GM19372 (cell line): ENCODE results near the gene SKIC8.

Experiments
- ATAC-seq: cut with Tn5 transposase; IDR thresholded peaks from one replicate; pipeline ENCODE4 v1.9.1; 2021; ENCODE audit warnings: mild to moderate bottlenecking, low read depth, moderate library complexity; ENCODE audit not compliant: unreplicated experiment

SKIC8 gene

DNA sequence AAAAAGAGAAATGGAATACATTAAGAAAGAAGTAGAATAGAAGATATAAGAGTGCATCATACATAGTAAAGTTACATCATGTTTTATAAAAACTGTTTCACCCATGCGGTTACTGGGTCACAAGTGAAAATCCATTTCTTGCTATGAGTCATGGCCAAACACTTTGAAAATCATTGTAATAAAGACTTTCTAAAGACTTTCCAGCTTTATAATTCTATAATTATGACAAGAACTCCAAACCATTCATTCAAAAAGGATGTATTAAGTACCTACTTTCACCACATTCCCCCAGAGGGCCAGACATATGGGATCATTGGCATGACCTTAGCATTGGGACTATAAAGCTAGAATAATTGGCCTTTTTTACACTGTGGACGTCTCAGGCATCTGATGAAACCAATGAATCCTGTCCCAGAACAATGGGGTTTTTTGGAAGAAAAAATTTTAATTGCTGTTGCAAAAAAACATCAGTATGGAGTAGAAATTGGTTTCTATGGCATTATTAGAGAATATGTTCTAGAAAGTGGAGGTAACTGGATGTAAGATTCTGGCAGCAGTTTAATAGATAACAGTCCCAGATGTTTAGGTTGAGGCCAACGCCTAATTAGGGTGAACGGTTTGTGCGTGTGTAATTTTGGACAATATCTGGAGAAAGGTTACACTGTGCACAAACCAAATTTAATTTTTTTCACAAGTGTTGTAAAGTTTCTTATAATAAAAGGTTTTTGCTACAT is 3.3 kb upstream of the SKIC8 start:
- no peak for ATAC-seq

DNA sequence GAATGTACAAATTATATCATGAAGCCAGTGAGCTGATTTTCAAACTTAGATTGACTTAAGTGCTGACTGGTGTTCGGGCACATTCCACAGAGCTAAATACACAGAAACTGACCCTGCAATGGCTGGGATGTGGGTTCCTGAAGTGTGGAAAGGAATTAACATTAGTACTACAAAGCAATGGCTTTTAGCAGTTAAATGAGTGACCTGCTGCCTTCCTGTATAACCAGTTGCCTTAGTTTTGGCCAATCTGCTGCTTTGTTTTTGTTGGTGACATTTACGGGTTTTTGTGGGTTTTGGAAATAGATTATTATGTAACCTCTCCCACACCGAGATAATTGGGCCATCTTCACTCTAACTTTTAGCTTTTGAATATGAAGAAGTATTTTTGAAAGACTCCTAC is 2.4 kb upstream of the SKIC8 start:
- ATAC-seq = no peak

GRCh38 chr15:78301326-78301725 is 1.9 kb upstream of the SKIC8 start:
- no peak for ATAC-seq

- no peak for ATAC-seq
Observed at GRCh38 chr15:78292219-78292618, 7.2 kb downstream of the SKIC8 start.

GRCh38 chr15:78291698-78292097 is 7.7 kb downstream of the SKIC8 start:
- no peak for ATAC-seq

- ATAC-seq = no peak
Observed at GRCh38 chr15:78291052-78291451, 8.4 kb downstream of the SKIC8 start.

DNA sequence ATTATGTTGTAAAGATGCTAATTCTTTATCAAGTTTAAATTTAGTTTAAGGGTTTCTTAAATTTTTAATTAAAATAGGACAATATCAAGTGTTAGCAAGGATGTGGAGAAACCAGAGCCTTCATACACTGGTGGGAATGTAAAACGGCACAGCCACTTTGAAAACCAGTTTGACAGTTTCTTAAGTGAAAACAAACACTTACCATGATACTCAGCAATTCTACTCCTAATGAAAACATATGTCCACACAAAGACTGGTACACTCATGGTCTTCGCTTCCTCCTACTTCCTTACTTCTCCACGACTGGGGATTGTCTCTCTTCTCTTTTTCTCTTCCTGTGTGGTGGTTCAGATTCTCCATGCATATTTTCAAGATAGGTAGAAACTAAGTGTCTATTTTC is 9.2 kb downstream of the SKIC8 start:
- ATAC-seq = no peak

DNA sequence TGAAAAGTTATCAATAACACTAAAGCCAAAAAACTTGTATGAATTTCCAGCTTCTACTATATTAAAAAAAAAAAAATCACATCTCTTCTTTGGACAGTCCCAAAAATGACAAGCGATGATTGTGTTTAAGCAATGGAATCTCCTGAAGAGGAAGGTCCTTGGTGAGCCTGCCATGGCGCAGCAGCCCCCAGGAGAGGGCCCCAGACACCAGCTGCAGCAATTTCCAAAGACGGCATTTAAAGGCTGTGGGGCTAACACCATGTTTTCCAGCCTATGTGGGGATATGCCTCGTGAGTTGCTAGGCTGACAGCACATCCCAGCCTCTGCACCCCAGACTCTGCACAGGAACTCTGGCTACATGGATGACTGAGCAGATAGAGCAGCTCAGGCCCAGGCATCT is 14.7 kb downstream of the SKIC8 start:
- ATAC-seq = no peak

DNA sequence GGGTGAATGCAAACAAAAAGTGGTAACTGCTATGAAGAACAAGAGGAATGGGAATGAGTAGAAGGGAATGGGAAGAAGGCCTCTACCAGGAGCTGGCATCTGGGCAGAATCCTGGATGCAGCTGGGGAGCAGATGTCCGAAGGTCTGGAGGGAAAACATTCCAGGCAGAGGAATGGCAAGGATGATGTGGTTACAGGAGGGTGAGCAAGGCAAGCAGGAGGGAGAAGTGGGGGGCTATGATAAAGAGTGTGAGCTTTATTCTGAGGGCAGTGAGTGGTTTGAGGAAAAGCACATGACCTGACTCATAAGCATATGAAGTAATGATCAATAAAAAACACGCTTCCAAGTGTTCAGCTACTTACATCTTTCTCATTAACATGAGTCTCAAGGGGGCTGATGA is 17.1 kb downstream of the SKIC8 start:
- no peak for ATAC-seq

DNA sequence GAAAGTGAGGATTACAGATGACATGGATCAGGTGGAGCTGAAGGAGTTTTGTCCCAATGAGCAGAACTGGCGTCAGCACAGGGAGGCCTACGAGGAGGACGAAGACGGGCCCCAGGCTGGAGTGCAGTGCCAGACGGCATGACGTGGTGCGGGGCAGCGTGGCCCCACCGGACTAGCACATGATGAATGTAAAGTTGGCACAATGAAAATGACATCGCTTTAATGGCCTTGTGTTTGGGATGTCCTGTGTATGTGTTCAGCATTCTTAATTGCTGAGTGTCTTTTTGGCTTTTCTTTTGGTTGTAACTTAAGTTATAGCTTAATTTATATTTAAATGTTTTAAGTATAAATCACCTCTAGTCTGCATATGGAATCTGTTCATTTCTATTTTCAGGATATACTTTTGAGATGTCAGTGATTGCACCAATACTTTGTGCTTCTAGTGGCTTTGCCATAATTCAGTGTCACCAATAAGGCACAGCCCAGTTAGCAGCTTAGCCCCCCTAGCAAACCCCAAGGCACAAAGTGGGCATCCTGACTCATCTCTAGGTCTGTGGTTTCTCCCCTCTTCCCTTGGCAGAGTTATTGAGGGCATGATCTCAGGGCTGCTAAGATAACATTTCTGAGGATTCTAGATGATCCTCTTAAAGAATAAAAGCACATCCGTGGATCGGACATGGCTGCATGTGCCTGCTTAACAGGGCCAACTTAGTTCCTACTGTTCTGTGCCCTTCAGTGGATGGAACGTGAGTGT is 18.9 kb downstream of the SKIC8 start:
- no peak for ATAC-seq

DNA sequence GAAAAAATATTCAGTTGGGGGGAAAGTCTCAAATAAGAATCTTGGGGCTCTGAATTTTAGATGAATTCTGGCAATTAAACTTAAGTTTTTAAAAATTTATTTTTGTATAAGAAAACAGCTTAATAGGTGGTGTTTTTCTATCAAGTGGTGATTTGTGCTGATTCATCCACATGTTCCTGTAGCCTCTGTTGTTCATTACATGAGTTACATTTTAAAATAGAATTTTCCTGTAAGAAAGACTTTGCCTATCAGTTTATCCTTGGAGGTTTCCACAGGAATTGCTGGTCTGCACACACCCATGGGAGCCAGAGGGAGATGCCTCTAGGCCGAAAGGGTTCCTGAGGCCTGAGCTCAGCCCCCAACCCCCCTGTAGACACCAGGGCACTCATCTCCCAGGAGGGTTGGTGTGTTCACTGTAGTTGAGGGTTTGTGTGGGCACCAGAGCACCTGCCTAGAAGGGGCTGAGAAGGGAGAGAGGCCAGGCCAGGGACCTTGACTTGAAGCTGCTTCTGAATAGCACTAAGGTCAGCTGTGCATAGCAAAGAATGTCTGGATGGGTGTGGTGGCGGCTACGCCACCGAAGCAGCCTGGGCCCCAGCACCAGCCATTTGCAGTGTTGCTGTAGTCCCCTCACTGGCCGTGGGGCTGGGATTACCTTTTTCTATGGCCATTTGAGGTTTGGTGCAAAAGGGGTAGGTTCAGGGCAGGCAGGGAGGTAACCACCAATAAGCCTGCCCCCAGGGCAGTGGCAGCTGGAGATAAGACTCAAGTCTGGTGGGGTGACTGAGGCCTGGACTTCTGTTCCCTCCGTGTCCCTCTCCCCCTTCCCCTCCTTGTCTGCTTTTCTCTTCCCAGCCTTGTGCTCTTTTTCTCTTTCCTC is 23.1 kb downstream of the SKIC8 start:
- ATAC-seq = no peak

GRCh38 chr15:78274994-78275393 is 24.4 kb downstream of the SKIC8 start:
- no peak for ATAC-seq

- no peak for ATAC-seq
Observed at GRCh38 chr15:78272776-78273175, 26.6 kb downstream of the SKIC8 start.

DNA sequence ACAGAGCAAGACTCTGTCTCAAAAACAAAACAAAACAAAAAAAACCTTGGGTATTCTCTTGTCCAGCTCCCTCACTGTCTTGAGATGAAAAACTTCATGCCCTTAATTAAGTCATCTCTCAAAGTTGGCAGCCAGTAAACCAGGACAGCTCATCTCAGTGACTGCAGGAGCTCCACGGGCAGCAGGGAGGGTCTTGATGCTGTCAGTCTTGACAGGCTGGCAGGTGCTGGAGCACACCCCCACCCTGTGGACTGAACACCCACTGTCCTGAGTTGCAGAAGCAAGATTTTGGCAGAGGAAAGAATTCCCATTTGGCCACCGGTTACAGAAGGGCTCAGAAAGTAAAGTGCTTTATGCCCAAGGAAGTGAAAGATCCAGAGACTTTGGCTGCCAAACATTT is 27.1 kb downstream of the SKIC8 start:
- ATAC-seq = no peak

DNA sequence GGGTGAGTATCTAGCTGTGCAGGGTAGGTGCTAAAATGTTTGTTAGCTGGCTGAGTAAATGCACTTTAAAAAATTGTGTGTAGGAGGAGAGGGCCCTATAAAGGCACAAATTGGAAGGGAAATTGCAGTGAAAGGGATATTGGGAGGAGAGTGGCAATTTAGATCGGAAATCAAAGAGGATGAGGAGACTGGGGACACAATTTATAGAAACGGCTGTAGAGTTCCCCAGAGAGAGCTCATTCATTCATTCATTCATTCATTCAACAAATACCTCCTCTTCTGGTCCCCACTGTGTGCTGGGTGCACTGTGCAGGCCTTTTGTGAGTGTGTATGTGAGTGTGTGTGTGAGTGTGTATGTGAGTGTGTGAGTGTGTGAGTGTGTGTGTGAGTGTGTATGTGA is 32.6 kb downstream of the SKIC8 start:
- ATAC-seq = no peak

GRCh38 chr15:78266229-78266628 is 33.2 kb downstream of the SKIC8 start:
- no peak for ATAC-seq

GRCh38 chr15:78265752-78266224 is 33.6 kb downstream of the SKIC8 start:
- no peak for ATAC-seq

- ATAC-seq = no peak
Observed at GRCh38 chr15:78265137-78265460, 34.3 kb downstream of the SKIC8 start.

- ATAC-seq = no peak
Observed at GRCh38 chr15:78264304-78265136, 34.9 kb downstream of the SKIC8 start, which contains the start of gene DNAJA4. TSS of gene DNAJA4 (plus strand) at chr15:78264562. CDS start at chr15:78264764, 202 bp downstream.

- no peak for ATAC-seq
Observed at GRCh38 chr15:78263907-78264303, 35.5 kb downstream of the SKIC8 start.
